Measurements from ENCODE around the gene TLE5. TPM values are rescaled to one million over a fixed set of nuclear protein-coding genes. Genes with fewer than 3 reads are reported as not detected.
A peak's percentile ranks its signal among the peaks of the same experiment; 100 is the strongest.

The TLE5 gene
- total RNA-seq, 8 experiments from 2014 or later: 105 to 286 (median 141) TPM

DNA sequence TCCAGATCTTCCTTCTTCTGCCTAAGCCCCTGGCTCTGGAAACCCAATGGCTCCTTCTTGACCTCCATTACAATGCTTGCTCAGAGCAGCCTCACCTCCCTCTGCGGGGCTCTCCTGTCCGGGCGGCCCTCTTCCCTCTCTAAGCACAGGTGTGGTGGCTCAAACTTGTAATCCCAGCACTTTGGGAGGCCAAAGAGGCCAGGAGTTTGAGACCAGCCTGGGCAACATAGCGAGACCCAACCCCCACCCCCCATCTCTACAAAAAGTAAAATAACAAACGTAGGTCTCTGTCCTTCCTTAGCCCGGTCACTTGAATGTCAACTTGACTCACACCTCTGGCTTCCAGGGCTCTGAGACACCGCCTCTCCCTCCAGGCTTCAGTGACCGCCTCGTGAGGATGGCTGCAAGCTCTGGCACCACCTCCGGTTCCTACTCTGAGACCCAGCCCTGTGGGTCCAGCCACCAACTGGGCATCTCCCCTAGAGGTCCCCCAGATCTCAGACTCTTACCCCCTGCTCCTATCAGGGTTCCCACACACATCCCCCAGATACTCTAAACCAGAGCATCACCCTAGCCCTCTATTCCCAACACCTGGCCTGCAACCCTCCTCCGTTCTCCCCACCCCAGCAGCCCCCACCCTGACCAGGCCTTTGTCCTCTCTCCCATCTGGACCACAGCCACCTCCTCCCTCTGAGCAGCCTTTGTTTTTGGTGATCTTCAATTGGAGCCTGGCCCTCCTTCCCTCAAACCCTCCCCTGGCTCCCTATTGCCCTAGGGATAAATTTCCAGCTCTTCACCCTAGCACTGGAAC, 28.5 kb downstream of the TLE5 start:
- H3K4me3 ChIP-seq: no peak overlapping the region
- in situ Hi-C loops (cut with MboI; ENCODE audit: low pct_unique_long_range_greater_than_20kb in 2 of 9, low sequenced_read_pairs in 9 of 9, unreplicated experiment in 9 of 9): no loop called here
- WGBS, 10 experiments: 37 to 70% (median 45%) methylated on average over 2 to 4 of the region's 11 CpGs; no CpG with 5 or more reads in 6 of the 10 experiments
- peaks cover 5 to 14% of the 10 kb centered on the region in 2 donors for H3K4me1 ChIP-seq (replicated peaks in 1 of 2)
- H3K27ac ChIP-seq: no peak overlapping the region
- ATAC-seq (replicated peaks in 6 of 8): no peak

DNA sequence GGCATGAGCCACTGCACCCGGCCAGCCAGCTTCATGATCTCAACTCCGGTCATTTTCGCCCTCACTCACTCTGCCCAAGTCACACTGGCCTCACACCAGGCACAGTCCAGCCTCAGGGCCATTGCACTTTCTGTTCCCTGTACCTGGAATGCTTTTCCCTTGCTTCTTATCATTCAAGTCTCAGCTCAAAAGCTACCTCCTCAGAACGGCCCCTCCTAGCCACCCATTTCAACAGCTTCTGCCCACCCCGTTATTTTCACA, 30.8 kb downstream of the TLE5 start:
- no peak overlapping the region for H3K27ac ChIP-seq
- in situ Hi-C loops (cut with MboI; ENCODE audit: low pct_unique_long_range_greater_than_20kb in 2 of 9, low sequenced_read_pairs in 9 of 9, unreplicated experiment in 9 of 9): no loop called here
- no peak overlapping the region for H3K4me3 ChIP-seq
- no peak for ATAC-seq (replicated peaks in 6 of 8)
- peaks cover 5 to 16% of the 10 kb centered on the region in 2 donors for H3K4me1 ChIP-seq (replicated peaks in 1 of 2)
- WGBS, 10 experiments: 40 to 70% (median 50%) methylated on average over 1 to 5 of the region's 5 CpGs; no CpG with 5 or more reads in 2 of the 10 experiments

DNA sequence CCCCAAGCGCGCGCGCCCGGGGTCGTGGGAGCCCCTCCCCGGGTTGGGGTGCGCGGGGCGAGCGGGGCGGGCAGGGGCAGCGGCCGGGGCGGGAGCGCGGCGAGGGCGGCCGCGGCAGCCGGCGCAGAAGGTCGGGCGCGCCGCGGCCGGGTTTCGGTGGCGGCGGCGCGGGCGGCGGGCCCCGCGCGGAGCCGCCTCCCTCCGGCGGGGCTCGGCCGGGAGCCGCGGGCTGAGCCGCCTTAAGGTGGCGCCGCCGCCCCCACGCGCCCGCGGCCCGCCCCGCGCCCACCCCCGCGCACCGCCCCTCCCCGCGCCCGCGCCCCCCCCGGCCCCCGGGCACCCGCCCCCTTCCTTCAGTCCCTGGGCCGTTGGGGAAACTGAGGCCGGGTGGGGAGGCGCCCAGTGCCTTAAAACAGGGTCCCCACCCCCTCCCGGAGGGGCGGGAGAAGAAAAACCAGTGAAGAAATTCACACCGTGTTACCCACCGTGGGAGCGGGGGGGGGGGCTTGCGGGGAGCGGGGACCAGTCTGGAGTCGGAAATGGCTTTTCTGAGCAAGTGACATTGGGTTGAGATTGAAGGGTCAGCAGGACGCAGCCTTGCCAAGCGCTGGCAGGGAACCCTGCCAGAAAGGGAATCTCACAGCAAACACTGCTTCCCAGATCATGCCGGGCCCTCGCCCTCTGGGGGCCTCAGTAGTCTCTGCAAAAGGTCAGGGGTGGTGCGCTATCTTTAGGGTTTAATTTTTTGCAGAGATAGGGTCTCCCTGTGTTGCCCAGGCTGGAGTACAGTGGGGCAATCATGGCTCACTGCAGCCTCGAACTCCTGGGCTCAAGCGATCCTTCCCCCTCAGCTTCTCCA, 33.0 kb downstream of the TLE5 start, which contains the start of gene TLE2:
Gene TLE2, minus strand, starts transcription at position 216 of the 859 bp plus-strand sequence. CDS start 376 bp downstream, outside the sequence.
- peak in 6 of 8 experiments; percentile 22 to 79 (median 60) for ATAC-seq (replicated peaks in 6 of 8)
- no CpG with 5 or more reads among the region's 85 CpGs for WGBS, 10 experiments
- in situ Hi-C loops (cut with MboI; ENCODE audit: low pct_unique_long_range_greater_than_20kb in 2 of 9, low sequenced_read_pairs in 9 of 9, unreplicated experiment in 9 of 9): no loop called here
- Histone ChIP-seq H3K27ac (no peak within 1 kb of the TSS), H3K4me1 (replicated peaks in 1 of 2) (peaks cover 0 to 16% of the 10 kb centered on the region in 2 donors), H3K4me3 (peak within 1 kb of the TSS in 4 of 5 donors; percentile 15 to 33 (median 26))

DNA sequence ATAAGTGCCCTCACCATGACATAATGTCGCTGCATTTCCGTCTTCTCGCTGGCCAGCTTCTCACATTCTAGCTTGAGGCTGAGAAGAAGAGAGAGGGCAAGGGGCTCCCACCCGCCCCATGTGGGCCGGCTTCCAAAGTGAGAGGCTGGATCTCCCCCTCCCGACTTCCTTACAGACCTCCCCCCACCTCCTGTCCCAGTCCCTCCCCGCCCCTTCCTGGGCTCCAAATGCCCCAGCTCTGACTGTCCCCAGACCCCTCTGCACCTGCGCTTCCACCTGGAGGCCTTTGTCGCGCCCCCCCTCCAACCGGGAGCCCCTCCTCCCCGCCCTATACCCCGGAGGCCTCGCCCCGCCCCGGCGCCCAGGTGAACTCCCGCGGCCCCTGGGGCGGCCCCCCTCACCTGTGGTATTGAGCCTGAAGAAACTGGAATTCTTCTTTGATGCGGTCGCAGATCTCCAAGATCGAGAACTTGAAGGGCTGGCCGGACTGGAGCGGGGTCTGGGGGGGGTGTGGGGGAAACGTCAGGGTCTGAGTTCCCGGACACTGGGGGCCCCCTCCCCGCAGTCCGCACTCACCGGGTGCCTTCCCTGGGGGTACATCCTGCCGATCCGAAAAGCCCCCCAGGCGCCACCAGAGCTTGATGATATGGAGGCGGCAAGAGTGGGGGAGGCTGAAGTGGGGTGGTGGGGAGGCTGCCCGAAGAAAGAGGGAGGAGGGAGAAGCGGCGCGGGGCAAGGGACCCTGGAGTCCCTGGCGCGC, 33.8 kb downstream of the TLE5 start:
- Histone ChIP-seq H3K27ac (no peak overlapping the region), H3K4me3 (peak overlapping the region in 4 of 5 donors; percentile 15 to 33 (median 26)), H3K4me1 (replicated peaks in 1 of 2) (peaks cover 0 to 15% of the 10 kb centered on the region in 2 donors)
- WGBS, 10 experiments: no CpG with 5 or more reads among the region's 40 CpGs
- peak in 5 of 8 experiments; percentile 15 to 47 (median 21) for ATAC-seq (replicated peaks in 6 of 8)
- in situ Hi-C loops (cut with MboI; ENCODE audit: low pct_unique_long_range_greater_than_20kb in 2 of 9, low sequenced_read_pairs in 9 of 9, unreplicated experiment in 9 of 9): no loop called here

DNA sequence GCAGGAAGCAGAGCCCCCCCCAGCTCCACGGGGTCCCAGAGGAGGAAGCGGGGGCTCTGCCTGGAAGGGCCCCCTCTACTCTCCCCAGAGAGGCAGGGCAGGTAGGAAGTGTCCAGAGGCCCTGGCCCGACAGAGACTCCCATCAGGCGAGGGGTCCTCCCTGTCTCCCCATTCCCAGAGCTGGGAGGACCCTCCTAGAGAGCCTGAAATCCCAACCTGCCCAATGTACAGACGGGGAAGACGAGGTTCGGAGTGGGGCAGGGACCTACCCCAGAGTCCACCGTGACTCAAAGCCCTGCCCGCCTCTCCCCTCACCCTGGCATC, 34.4 kb downstream of the TLE5 start:
- H3K27ac ChIP-seq: no peak overlapping the region
- no peak overlapping the region for H3K4me3 ChIP-seq
- ATAC-seq (replicated peaks in 6 of 8): peak in 1 of 8 experiments; percentile 15
- 8 to 42% methylated on average over 2 to 3 of the region's 9 CpGs; no CpG with 5 or more reads in 8 of the 10 experiments for WGBS, 10 experiments
- H3K4me1 ChIP-seq (replicated peaks in 1 of 2): peaks cover 0 to 15% of the 10 kb centered on the region in 2 donors
- in situ Hi-C loops (cut with MboI; ENCODE audit: low pct_unique_long_range_greater_than_20kb in 2 of 9, low sequenced_read_pairs in 9 of 9, unreplicated experiment in 9 of 9): no loop called here

DNA sequence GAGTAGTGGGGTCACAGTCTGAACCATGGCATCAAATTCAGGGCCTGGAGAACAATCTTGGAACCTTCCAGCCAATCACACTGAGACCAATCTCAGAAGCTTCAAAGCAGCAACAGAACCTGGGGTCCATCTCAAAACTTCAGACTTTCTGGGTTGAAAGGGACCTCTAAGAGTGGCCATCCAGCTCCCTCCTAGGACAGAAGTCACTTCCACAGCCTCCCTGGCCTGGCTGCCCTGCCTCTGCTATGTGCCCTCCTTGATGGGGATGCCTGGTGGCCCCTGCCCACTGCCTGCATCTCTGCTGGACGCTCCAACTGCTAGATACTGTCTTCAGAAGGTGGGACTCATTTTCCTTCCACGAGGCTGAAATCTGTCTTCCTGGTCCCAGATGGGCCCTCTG, 35.0 kb downstream of the TLE5 start:
- no peak overlapping the region for H3K4me3 ChIP-seq
- WGBS, 10 experiments: 57 to 80% (median 67%) methylated on average over 1 of the region's 2 CpGs; no CpG with 5 or more reads in 7 of the 10 experiments
- no peak for ATAC-seq (replicated peaks in 6 of 8)
- in situ Hi-C loops (cut with MboI; ENCODE audit: low pct_unique_long_range_greater_than_20kb in 2 of 9, low sequenced_read_pairs in 9 of 9, unreplicated experiment in 9 of 9): no loop called here
- peaks cover 0 to 15% of the 10 kb centered on the region in 2 donors for H3K4me1 ChIP-seq (replicated peaks in 1 of 2)
- H3K27ac ChIP-seq: no peak overlapping the region

DNA sequence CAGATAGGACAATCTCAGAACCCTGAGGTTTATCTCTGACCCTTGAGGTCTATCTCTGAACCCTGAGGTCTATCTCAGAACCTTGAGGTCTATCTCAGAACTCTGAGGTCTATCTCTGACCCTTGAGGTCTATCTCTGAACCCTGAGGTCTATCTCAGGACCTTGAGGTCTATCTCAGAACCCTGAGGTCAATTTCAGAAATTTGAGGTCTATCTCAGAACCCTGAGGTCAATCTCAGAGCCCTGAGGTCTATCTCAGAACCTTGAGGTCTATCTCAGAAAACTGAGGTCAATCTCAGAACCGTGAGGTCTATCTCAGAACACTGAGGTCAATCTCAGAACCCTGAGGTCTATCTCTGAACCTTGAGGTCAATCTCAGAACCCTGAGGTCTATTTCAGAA, 35.5 kb downstream of the TLE5 start:
- peaks cover 0 to 15% of the 10 kb centered on the region in 2 donors for H3K4me1 ChIP-seq (replicated peaks in 1 of 2)
- no peak for ATAC-seq (replicated peaks in 6 of 8)
- in situ Hi-C loops (cut with MboI; ENCODE audit: low pct_unique_long_range_greater_than_20kb in 2 of 9, low sequenced_read_pairs in 9 of 9, unreplicated experiment in 9 of 9): no loop called here
- H3K4me3 ChIP-seq: no peak overlapping the region
- H3K27ac ChIP-seq: no peak overlapping the region
- 60 to 100% (median 76%) methylated on average over 1 of the region's 1 CpG; no CpG with 5 or more reads in 4 of the 10 experiments for WGBS, 10 experiments

DNA sequence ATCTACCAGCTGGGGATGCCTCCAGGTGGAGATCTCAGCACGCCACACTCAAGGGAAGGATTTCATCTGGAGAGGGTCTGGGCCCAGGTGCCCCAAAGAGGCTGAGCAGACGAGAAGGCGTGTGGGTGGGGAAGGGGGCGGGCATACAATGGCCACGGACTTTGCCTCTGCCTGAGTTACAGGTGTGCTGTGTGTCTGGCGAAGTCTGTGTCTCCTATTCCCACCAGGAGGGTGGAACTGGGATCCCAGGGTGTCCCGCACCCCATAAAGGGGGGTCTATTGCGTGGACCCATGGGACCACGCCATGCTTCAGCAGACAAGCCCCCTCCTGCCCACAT, 36.8 kb downstream of the TLE5 start:
- 38 to 100% (median 92%) methylated on average over 1 to 3 of the region's 9 CpGs; no CpG with 5 or more reads in 7 of the 10 experiments for WGBS, 10 experiments
- no peak for ATAC-seq (replicated peaks in 6 of 8)
- in situ Hi-C loops (cut with MboI; ENCODE audit: low pct_unique_long_range_greater_than_20kb in 2 of 9, low sequenced_read_pairs in 9 of 9, unreplicated experiment in 9 of 9): no loop called here
- Histone ChIP-seq H3K4me3 (no peak overlapping the region), H3K27ac (no peak overlapping the region), H3K4me1 (replicated peaks in 1 of 2) (peaks cover 0 to 15% of the 10 kb centered on the region in 2 donors)

DNA sequence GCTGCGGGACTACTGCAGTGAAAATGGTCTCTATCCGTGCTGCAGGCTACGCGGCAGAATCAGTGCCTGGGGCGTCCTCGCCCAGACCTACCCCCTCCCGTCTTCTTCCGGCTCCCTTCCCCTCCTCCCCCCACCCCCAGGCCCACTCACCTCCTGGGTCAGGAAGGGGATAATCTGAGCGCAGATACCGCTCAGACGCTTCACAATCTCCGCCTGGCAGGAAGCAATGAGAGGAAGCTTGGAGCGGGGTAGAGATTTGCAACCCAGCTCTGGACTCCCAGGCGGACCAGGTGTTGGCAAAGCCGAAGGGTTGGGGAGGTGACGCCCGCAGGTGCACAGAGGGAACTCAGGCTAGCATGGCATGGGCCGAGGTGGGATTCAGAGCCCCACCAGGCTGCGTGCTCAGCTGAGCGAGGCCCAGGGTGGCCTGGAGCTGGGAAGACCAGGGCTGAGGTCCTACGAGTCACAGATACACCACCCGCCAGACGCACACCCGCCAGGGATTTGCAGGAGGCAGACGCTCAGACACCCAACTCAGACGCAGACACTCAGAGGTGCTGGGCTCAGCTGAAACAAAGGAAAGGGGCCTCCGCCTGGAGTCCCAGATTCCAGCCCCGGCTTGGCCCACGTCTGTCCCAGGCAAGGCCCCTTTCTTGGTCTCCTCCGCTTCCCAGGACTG, 37.3 kb downstream of the TLE5 start:
- in situ Hi-C loops (cut with MboI; ENCODE audit: low pct_unique_long_range_greater_than_20kb in 2 of 9, low sequenced_read_pairs in 9 of 9, unreplicated experiment in 9 of 9): no loop called here
- WGBS, 10 experiments: 100% methylated on average over 2 of the region's 30 CpGs; no CpG with 5 or more reads in 9 of the 10 experiments
- peak in 3 of 8 experiments; percentile 14 to 49 (median 38) for ATAC-seq (replicated peaks in 6 of 8)
- Histone ChIP-seq H3K27ac (no peak overlapping the region), H3K4me3 (no peak overlapping the region), H3K4me1 (replicated peaks in 1 of 2) (peaks cover 0 to 15% of the 10 kb centered on the region in 2 donors)

DNA sequence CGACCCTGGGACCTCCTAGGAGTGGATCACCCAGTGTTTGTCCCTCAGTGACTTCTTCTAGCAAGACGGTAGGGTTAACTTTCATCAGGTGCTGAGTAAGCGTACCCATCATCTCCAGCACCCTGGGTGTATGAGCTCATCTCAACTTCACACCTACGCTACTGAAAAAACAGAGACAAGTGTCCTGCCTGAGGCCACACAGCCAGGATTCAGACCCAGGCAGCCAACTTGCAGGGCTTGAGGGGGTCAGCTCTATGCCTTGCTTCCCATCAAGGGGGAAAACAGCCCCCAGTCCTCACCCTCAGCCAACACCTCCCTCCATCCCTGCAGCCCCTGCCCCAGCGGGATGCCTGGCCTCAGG, 37.8 kb downstream of the TLE5 start:
- Histone ChIP-seq H3K4me1 (replicated peaks in 1 of 2) (peaks cover 0 to 15% of the 10 kb centered on the region in 2 donors), H3K27ac (no peak overlapping the region), H3K4me3 (no peak overlapping the region)
- ATAC-seq (replicated peaks in 6 of 8): no peak
- in situ Hi-C loops (cut with MboI; ENCODE audit: low pct_unique_long_range_greater_than_20kb in 2 of 9, low sequenced_read_pairs in 9 of 9, unreplicated experiment in 9 of 9): no loop called here
- WGBS, 10 experiments: no CpG with 5 or more reads among the region's 5 CpGs

DNA sequence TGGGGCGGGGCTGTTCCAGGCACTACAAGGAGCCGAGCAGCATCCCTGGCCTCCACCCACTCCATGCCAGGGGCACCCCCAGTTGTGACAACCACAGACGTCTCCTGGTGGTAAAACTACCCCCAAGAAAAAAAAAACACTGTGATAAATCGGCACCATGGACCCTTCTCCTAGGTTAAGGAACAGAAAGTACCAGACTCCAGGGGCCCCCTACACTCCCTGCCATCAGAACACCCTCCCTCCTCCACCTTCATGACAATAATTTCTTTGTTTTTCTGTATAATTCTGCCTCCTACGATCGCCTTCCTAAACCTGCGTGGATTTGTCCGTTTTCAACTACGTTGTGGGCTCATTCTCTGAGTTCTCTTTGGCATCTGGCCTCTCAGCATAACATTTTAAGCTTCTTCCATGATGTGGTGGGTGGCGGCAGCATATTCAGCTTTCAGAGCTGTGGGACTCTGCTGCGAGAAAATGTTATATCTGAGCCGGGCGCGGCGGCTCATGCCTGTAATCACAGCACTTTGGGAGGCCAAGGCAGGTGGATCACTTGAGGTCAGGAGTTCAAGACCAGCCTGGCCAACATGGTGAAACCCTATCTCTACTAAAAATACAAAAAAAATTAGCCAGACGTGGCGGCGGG, 41.9 kb downstream of the TLE5 start:
- H3K4me3 ChIP-seq: no peak overlapping the region
- H3K27ac ChIP-seq: no peak overlapping the region
- no peak for ATAC-seq (replicated peaks in 6 of 8)
- H3K4me1 ChIP-seq (replicated peaks in 1 of 2): peaks cover 0 to 8% of the 10 kb centered on the region in 2 donors
- in situ Hi-C loops (cut with MboI; ENCODE audit: low pct_unique_long_range_greater_than_20kb in 2 of 9, low sequenced_read_pairs in 9 of 9, unreplicated experiment in 9 of 9): no loop called here
- WGBS, 10 experiments: 27 to 75% (median 60%) methylated on average over 2 to 6 of the region's 18 CpGs; no CpG with 5 or more reads in 3 of the 10 experiments

DNA sequence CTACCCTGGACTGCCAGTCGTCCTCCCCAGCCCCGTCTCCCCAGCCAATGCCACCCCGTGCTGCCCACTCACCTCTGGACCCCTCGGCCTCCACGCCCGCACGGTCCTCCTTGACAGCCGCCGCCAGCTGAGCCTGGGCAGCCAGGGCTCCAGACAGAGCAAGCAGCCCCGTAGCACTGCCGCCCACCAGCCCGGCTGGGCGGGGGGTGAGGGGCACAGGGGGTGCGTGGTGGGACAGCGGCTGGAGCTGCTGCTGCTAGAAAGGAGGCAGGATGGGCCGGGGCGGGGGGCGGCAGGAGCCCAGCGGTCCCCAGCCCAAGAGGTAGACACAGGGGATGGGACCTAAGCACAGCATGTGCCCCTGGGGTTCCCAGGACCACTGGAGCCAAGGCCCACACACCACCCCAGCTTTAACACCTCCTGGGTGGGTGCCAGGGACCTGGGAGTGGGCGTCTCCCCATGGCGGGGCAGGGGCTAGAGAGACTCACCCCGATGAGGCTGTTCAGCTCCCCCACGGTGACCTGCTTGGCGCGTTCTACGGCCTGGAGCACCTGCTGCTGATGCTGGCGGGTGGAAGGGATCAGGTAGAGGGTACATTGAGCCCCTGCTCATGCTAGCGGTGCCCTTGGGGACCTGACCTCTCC, 43.0 kb downstream of the TLE5 start:
- ATAC-seq (replicated peaks in 6 of 8): no peak
- Histone ChIP-seq H3K4me1 (replicated peaks in 1 of 2) (no peaks in the 10 kb centered on the region), H3K27ac (no peak overlapping the region), H3K4me3 (no peak overlapping the region)
- WGBS, 10 experiments: 80 to 100% (median 93%) methylated on average over 1 to 4 of the region's 28 CpGs; no CpG with 5 or more reads in 6 of the 10 experiments
- in situ Hi-C loops (cut with MboI; ENCODE audit: low pct_unique_long_range_greater_than_20kb in 2 of 9, low sequenced_read_pairs in 9 of 9, unreplicated experiment in 9 of 9): no loop called here

All from motor neuron (in vitro differentiated cells).